ENCODE results near the gene TIMD4.

DNA sequence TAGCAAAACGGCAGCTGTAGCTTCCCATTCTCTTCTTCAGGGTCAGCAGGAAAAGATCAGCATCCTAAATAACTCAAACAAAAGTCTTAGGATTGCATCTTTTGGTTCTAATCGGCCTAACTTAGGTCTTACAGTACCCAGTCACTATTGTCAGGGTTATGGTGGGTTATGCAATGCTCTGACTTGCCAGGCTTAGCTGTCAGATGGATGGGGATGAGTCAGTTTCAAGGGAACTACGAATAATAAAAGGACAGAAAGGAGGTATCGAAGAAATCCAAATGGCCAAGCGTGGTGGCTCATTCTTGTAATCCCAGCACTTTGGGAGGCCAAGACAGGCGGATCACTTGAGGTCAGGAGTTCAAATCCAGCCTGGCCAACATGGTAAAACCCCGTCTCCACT lies 66.5 kb downstream of the TIMD4 start:
- TF ChIP-seq, protein P1, sequence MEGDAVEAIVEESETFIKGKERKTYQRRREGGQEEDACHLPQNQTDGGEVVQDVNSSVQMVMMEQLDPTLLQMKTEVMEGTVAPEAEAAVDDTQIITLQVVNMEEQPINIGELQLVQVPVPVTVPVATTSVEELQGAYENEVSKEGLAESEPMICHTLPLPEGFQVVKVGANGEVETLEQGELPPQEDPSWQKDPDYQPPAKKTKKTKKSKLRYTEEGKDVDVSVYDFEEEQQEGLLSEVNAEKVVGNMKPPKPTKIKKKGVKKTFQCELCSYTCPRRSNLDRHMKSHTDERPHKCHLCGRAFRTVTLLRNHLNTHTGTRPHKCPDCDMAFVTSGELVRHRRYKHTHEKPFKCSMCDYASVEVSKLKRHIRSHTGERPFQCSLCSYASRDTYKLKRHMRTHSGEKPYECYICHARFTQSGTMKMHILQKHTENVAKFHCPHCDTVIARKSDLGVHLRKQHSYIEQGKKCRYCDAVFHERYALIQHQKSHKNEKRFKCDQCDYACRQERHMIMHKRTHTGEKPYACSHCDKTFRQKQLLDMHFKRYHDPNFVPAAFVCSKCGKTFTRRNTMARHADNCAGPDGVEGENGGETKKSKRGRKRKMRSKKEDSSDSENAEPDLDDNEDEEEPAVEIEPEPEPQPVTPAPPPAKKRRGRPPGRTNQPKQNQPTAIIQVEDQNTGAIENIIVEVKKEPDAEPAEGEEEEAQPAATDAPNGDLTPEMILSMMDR (IDR thresholded peaks at IDR 0.05): no peak
- TF ChIP-seq ZFX (IDR thresholded peaks at IDR 0.05; ENCODE audit: borderline replicate concordance): no peak

Measured in 22Rv1 (cell line).